ENCODE data around the gene RWDD4.

DNA sequence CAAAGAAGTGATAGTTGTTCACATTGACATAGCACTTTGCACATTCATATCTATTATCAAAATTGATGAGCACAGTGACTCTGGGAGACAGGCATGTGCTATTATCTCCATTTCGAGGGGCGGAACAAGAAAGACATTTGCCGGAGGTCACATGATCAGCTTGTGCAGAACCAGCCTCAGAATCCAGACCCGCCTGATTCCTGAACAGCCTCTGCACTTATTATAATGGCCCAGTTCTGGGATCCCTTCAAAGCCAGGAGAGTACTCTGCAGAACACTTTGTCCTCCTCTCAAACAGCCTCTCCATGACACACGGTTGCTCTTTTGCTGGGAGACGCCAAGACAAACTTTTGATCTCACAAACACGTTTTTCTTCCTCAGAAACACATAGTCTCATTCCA is 48.4 kb downstream of the RWDD4 start:
- TF ChIP-seq EZH2 (IDR thresholded peaks at IDR 0.05; ENCODE audit: low read length, unreplicated experiment): no peak
- no peak for TF ChIP-seq CTCF (conservative IDR thresholded peaks at IDR 0.05; ENCODE audit: low read depth, low read length)

Data from PC-3 (cell line).